ENCODE data around the gene EML1. TPM values are rescaled to one million over a fixed set of nuclear protein-coding genes. Genes with fewer than 3 reads are reported as not detected.

Gene EML1
- total RNA-seq, 1 experiment from 2014 or later, result 16.1 TPM

- no peak for TF ChIP-seq GRHL2 (CRISPR knock-in tag; IDR thresholded peaks at IDR 0.05; ENCODE audit: insufficient replicate concordance, severe bottlenecking)
These were observed 116.4 kb downstream of the EML1 start (continued) for GRCh38 chr14:99909513-99910064.

GRCh38 chr14:99910337-99911309 lies 117.4 kb downstream of the EML1 start:
- Mint-ChIP-seq H3K36me3 (no peaks in the 10 kb centered on the region), H3K27ac (no peak overlapping the region), H3K27me3 (ENCODE audit: low read depth) (no peaks in the 10 kb centered on the region; the same call in 1 of the 2 replicates), H3K4me3 (no peak overlapping the region), H3K4me1 (no peaks in the 10 kb centered on the region), H3K9me3 (no peaks in the 10 kb centered on the region)
- TF ChIP-seq, protein P1, sequence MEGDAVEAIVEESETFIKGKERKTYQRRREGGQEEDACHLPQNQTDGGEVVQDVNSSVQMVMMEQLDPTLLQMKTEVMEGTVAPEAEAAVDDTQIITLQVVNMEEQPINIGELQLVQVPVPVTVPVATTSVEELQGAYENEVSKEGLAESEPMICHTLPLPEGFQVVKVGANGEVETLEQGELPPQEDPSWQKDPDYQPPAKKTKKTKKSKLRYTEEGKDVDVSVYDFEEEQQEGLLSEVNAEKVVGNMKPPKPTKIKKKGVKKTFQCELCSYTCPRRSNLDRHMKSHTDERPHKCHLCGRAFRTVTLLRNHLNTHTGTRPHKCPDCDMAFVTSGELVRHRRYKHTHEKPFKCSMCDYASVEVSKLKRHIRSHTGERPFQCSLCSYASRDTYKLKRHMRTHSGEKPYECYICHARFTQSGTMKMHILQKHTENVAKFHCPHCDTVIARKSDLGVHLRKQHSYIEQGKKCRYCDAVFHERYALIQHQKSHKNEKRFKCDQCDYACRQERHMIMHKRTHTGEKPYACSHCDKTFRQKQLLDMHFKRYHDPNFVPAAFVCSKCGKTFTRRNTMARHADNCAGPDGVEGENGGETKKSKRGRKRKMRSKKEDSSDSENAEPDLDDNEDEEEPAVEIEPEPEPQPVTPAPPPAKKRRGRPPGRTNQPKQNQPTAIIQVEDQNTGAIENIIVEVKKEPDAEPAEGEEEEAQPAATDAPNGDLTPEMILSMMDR (IDR thresholded peaks at IDR 0.05), result no peak
- TF ChIP-seq ATF1 (CRISPR knock-in tag; IDR thresholded peaks at IDR 0.05), result no peak
- TF ChIP-seq E2F1 (CRISPR knock-in tag; IDR thresholded peaks at IDR 0.05), result no peak
- no peak for TF ChIP-seq CBFB (CRISPR knock-in tag; IDR thresholded peaks at IDR 0.05; ENCODE audit: low read depth)
- TF ChIP-seq AR (CRISPR knock-in tag; IDR thresholded peaks at IDR 0.05), result no peak
- no peak for TF ChIP-seq GTF2I (CRISPR knock-in tag; conservative IDR thresholded peaks at IDR 0.05)
- TF ChIP-seq ZBTB43 (CRISPR knock-in tag; IDR thresholded peaks at IDR 0.05), result no peak
- no peak for TF ChIP-seq ZNF423 (CRISPR knock-in tag; IDR thresholded peaks at IDR 0.05)
- no peak for TF ChIP-seq FOXP1 (CRISPR knock-in tag; IDR thresholded peaks at IDR 0.05; ENCODE audit: borderline replicate concordance)
- TF ChIP-seq ZNF425 (CRISPR knock-in tag; conservative IDR thresholded peaks at IDR 0.05), result no peak
- TF ChIP-seq JUN (CRISPR knock-in tag; IDR thresholded peaks at IDR 0.05), result no peak
- TF ChIP-seq, protein P2, sequence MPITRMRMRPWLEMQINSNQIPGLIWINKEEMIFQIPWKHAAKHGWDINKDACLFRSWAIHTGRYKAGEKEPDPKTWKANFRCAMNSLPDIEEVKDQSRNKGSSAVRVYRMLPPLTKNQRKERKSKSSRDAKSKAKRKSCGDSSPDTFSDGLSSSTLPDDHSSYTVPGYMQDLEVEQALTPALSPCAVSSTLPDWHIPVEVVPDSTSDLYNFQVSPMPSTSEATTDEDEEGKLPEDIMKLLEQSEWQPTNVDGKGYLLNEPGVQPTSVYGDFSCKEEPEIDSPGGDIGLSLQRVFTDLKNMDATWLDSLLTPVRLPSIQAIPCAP (CRISPR knock-in tag; IDR thresholded peaks at IDR 0.05), result no peak
- no peak for TF ChIP-seq KAT7 (CRISPR knock-in tag; IDR thresholded peaks at IDR 0.05; ENCODE audit: borderline replicate concordance)
- TF ChIP-seq FOXJ3 (CRISPR knock-in tag; IDR thresholded peaks at IDR 0.05; ENCODE audit: borderline replicate concordance), result no peak
- TF ChIP-seq ZNF263 (CRISPR knock-in tag; IDR thresholded peaks at IDR 0.05; ENCODE audit: low read depth), result no peak
- ChIA-PET POLR2A (no interaction called here), CTCF (no interaction called here)
- ATAC-seq, result no peak
- no peak for DNase-seq (ENCODE audit: low spot score)

Data from WTC11 (cell line).